Vagina (tissue), 2 donors: ENCODE data around the gene APP. TPM values are rescaled to one million over a fixed set of nuclear protein-coding genes. Genes with fewer than 3 reads are reported as not detected.

Experiments
- DNase-seq, 2 donors: peaks; one replicate each; pipeline ENCODE4 v3.0.0-alpha.2; 2017; ENCODE audit errors: extremely low spot score in 2 of 2
- H3K27ac ChIP-seq: fragments of 200-600 bp; sonication (generic); one replicate; pipeline ENCODE4 v1.5.1; 2019
- H3K27me3 ChIP-seq: fragments of 200-600 bp; sonication (generic); one replicate; pipeline ENCODE4 v1.5.1; 2019
- H3K36me3 ChIP-seq, 2 donors: fragments of 200-600 bp; sonication (generic); one replicate each; pipeline ENCODE4 v1.5.1; 2017 to 2019
- H3K4me1 ChIP-seq: fragments of 200-600 bp; sonication (generic); one replicate; pipeline ENCODE4 v1.5.1; 2019
- H3K4me3 ChIP-seq, 2 donors: fragments of 200-600 bp; sonication (generic); 1 replicate in 1 of 2; 2 replicates in 1 of 2; pipeline ENCODE4 v1.5.1; 2016 to 2019
- H3K9me3 ChIP-seq: fragments of 200-600 bp; sonication (generic); one replicate; pipeline ENCODE4 v1.5.1; 2019
- CTCF ChIP-seq, 3 experiments: fragments of 450-650 bp in 2 of 3; fragments of 200-600 bp in 1 of 3; sonication (generic) in 1 of 3; IDR thresholded peaks; one replicate each; pipeline ENCODE4 v1.5.1; 2017 to 2019; ENCODE audit warnings: antibody characterized with exemption in 3 of 3, mild to moderate bottlenecking in 2 of 3, moderate library complexity in 2 of 3
- POLR2A ChIP-seq, 2 donors: fragments of 450-650 bp; IDR thresholded peaks; one replicate each; pipeline ENCODE4 v1.6.1; 2017; ENCODE audit warnings: antibody characterized with exemption in 2 of 2, mild to moderate bottlenecking in 2 of 2, moderate library complexity in 2 of 2
- POLR2AphosphoS5 ChIP-seq, 2 donors: sonication (generic); formaldehyde crosslinking; IDR thresholded peaks; one replicate each; pipeline ENCODE4 v1.9.0; 2017; ENCODE audit warnings: antibody characterized with exemption in 2 of 2, mild to moderate bottlenecking in 2 of 2, low read depth in 1 of 2; ENCODE audit not compliant: insufficient read depth in 1 of 2
- intact Hi-C: fragments of 100-400 bp; cut with DNase I; formaldehyde crosslinking; loops from one replicate; pipeline ENCODE4 v1.15.1; 2023
- total RNA-seq: library from RNA; depleted of rRNA; stranded (reverse); fragments of >200 nt; gene quantifications from one replicate; pipeline ENCODE4 v1.2.3, GENCODE V29; 2016

APP gene
- total RNA-seq, 1 donor from 2014 or later = 315 TPM

- H3K27ac ChIP-seq = no peak overlapping the region
- no peaks in the 10 kb centered on the region for H3K27me3 ChIP-seq
- no peak for DNase-seq
- no peak for TF ChIP-seq POLR2AphosphoS5 (IDR thresholded peaks at IDR 0.05; ENCODE audit: insufficient read depth in 1 of 2, low read depth in 1 of 2)
- no peak for TF ChIP-seq POLR2A (IDR thresholded peaks at IDR 0.05)
- H3K36me3 ChIP-seq = no peaks in the 10 kb centered on the region
- no peaks in the 10 kb centered on the region for H3K9me3 ChIP-seq
- intact Hi-C loops = no loop called here
- peaks cover 18% of the 10 kb centered on the region for H3K4me1 ChIP-seq
- H3K4me3 ChIP-seq = no peak overlapping the region
Measured at GRCh38 chr21:25911730-25912401, 258.7 kb downstream of the APP start.

GRCh38 chr21:25910809-25911208, 259.8 kb downstream of the APP start:
- Histone ChIP-seq H3K27ac (no peak overlapping the region), H3K9me3 (no peaks in the 10 kb centered on the region), H3K4me3 (no peak overlapping the region), H3K4me1 (peaks cover 18% of the 10 kb centered on the region), H3K27me3 (no peaks in the 10 kb centered on the region), H3K36me3 (no peaks in the 10 kb centered on the region)
- intact Hi-C loops = no loop called here
- no peak for TF ChIP-seq CTCF (IDR thresholded peaks at IDR 0.05)
- TF ChIP-seq POLR2A (IDR thresholded peaks at IDR 0.05) = no peak
- no peak for TF ChIP-seq POLR2AphosphoS5 (IDR thresholded peaks at IDR 0.05; ENCODE audit: insufficient read depth in 1 of 2, low read depth in 1 of 2)
- DNase-seq = no peak

- no peaks in the 10 kb centered on the region for H3K27me3 ChIP-seq
- no peak overlapping the region for H3K27ac ChIP-seq
- no peak for DNase-seq
- H3K9me3 ChIP-seq = no peaks in the 10 kb centered on the region
- no peak overlapping the region for H3K4me3 ChIP-seq
- intact Hi-C loops = no loop called here
- TF ChIP-seq POLR2A (IDR thresholded peaks at IDR 0.05) (no peak), POLR2AphosphoS5 (IDR thresholded peaks at IDR 0.05; ENCODE audit: insufficient read depth in 1 of 2, low read depth in 1 of 2) (no peak), CTCF (IDR thresholded peaks at IDR 0.05) (no peak)
- peaks cover 18% of the 10 kb centered on the region for H3K4me1 ChIP-seq
- H3K36me3 ChIP-seq = no peaks in the 10 kb centered on the region
Measured at GRCh38 chr21:25909341-25909740, 261.2 kb downstream of the APP start.

GRCh38 chr21:25908495-25908894, 262.1 kb downstream of the APP start:
- no peak overlapping the region for H3K27ac ChIP-seq
- no peaks in the 10 kb centered on the region for H3K27me3 ChIP-seq
- H3K4me1 ChIP-seq = peaks cover 18% of the 10 kb centered on the region
- no peaks in the 10 kb centered on the region for H3K9me3 ChIP-seq
- no peak for DNase-seq
- no peak for TF ChIP-seq POLR2AphosphoS5 (IDR thresholded peaks at IDR 0.05; ENCODE audit: insufficient read depth in 1 of 2, low read depth in 1 of 2)
- TF ChIP-seq POLR2A (IDR thresholded peaks at IDR 0.05) = no peak
- TF ChIP-seq CTCF (IDR thresholded peaks at IDR 0.05) = no peak
- H3K36me3 ChIP-seq = no peaks in the 10 kb centered on the region
- no peak overlapping the region for H3K4me3 ChIP-seq
- intact Hi-C loops = no loop called here

GRCh38 chr21:25907573-25908275, 262.8 kb downstream of the APP start:
- no peaks in the 10 kb centered on the region for H3K27me3 ChIP-seq
- intact Hi-C loops = no loop called here
- no peak overlapping the region for H3K4me3 ChIP-seq
- peaks cover 18% of the 10 kb centered on the region for H3K4me1 ChIP-seq
- H3K36me3 ChIP-seq = no peaks in the 10 kb centered on the region
- TF ChIP-seq POLR2A (IDR thresholded peaks at IDR 0.05) = no peak
- DNase-seq = no peak
- no peaks in the 10 kb centered on the region for H3K9me3 ChIP-seq
- no peak overlapping the region for H3K27ac ChIP-seq

- no peaks in the 10 kb centered on the region for H3K36me3 ChIP-seq
- TF ChIP-seq POLR2A (IDR thresholded peaks at IDR 0.05) = no peak
- TF ChIP-seq POLR2AphosphoS5 (IDR thresholded peaks at IDR 0.05; ENCODE audit: insufficient read depth in 1 of 2, low read depth in 1 of 2) = no peak
- no peak for TF ChIP-seq CTCF (IDR thresholded peaks at IDR 0.05)
- H3K4me3 ChIP-seq = no peak overlapping the region
- H3K27me3 ChIP-seq = no peaks in the 10 kb centered on the region
- DNase-seq = no peak
- intact Hi-C loops = no loop called here
- H3K9me3 ChIP-seq = no peaks in the 10 kb centered on the region
- H3K27ac ChIP-seq = no peak overlapping the region
- peaks cover 18% of the 10 kb centered on the region for H3K4me1 ChIP-seq
Measured at GRCh38 chr21:25906587-25906986, 264.0 kb downstream of the APP start.
